Astrocyte of the hippocampus (primary cell): ENCODE measurements around the gene COL9A1.

Source experiments
- DNase-seq: peaks from one replicate; pipeline ENCODE4 v3.0.0; 2011; ENCODE audit warnings: low read depth, low spot score

COL9A1 gene

GRCh38 chr6:70176842-70177550 is 125.9 kb downstream of the COL9A1 start:
- no peak for DNase-seq

- no peak for DNase-seq
Measured at GRCh38 chr6:70175770-70176169, 127.1 kb downstream of the COL9A1 start.

- no peak for DNase-seq
Measured at GRCh38 chr6:70172252-70172651, 130.6 kb downstream of the COL9A1 start.

- no peak for DNase-seq
Measured at GRCh38 chr6:70171236-70171635, 131.6 kb downstream of the COL9A1 start.

- no peak for DNase-seq
Measured at GRCh38 chr6:70168681-70169377, 134.1 kb downstream of the COL9A1 start.
